Panc1 (cell line): ENCODE measurements around the gene H6PD. TPM values are rescaled to one million over a fixed set of nuclear protein-coding genes. Genes with fewer than 3 reads are reported as not detected.

Experiments used
- ATAC-seq: fragments of 200-7000 bp; cut with Tn5 transposase; 2 replicates; pipeline ENCODE4 v1.9.1; 2020; ENCODE audit warnings: mild to moderate bottlenecking, moderate library complexity
- BruUV-seq: library from RNA; stranded (reverse); fragments of 400-500 nt; replicated peaks from 2 replicates; lab custom pipeline; 2021; lab: Mats Ljungman, UMichigan
- CTCF ChIA-PET: fragments of 300-600 bp; sonication (Branson Sonifier 250); formaldehyde crosslinking; loops from one replicate; lab custom pipeline; 2022; ENCODE audit warnings: antibody characterized with exemption; lab: Charles Lee
- POLR2A ChIA-PET: fragments of 300-600 bp; sonication (Branson Sonifier 250); formaldehyde crosslinking; loops from one replicate; lab custom pipeline; 2022; ENCODE audit warnings: antibody characterized with exemption; lab: Charles Lee
- DNase-seq: peaks from one replicate; pipeline ENCODE4 v3.0.0-alpha.2; 2010; ENCODE audit warnings: low read depth, low spot score
- H3K27ac ChIP-seq: 2 replicates; pipeline ENCODE4 v1.5.1; 2011; ENCODE audit warnings: mild to moderate bottlenecking, low read length, inconsistent platforms
- H3K27me3 ChIP-seq: fragments of 200-500 bp; sonication (Bioruptor generic); 2 replicates; pipeline ENCODE4 v1.6.0; 2014; ENCODE audit warnings: low read length, inconsistent platforms; ENCODE audit not compliant: control insufficient read depth, insufficient read depth
- H3K36me3 ChIP-seq: fragments of 200-500 bp; sonication (Bioruptor generic); 2 replicates; pipeline ENCODE4 v1.5.1; 2014; ENCODE audit warnings: inconsistent platforms, mild to moderate bottlenecking, low read length, moderate library complexity; ENCODE audit not compliant: control insufficient read depth, insufficient read depth
- H3K4me1 ChIP-seq: 2 replicates; pipeline ENCODE4 v1.5.1; 2011; ENCODE audit warnings: inconsistent platforms, mild to moderate bottlenecking, low read length, moderate library complexity; ENCODE audit not compliant: control insufficient read depth, insufficient read depth
- H3K4me3 ChIP-seq, 2 experiments: 2 replicates each; pipeline ENCODE4 v1.5.1; 2011 to 2012; ENCODE audit warnings: low read depth in 2 of 2, low read length in 2 of 2, mild to moderate bottlenecking in 2 of 2, inconsistent platforms in 1 of 2, moderate library complexity in 1 of 2
- H3K9me3 ChIP-seq: fragments of 200-500 bp; sonication (Bioruptor generic); 2 replicates; pipeline ENCODE4 v1.5.1; 2014; ENCODE audit warnings: low read depth, mild to moderate bottlenecking, inconsistent platforms, low read length, moderate library complexity; ENCODE audit not compliant: control insufficient read depth, insufficient read depth
- CTCF ChIP-seq: fragments of 450-650 bp; IDR thresholded peaks from 2 replicates; pipeline ENCODE4 v1.5.1; 2017; ENCODE audit warnings: mild to moderate bottlenecking
- POLR2AphosphoS5 ChIP-seq: IDR thresholded peaks from 2 replicates; pipeline ENCODE4 v1.6.1; 2012; ENCODE audit warnings: mild to moderate bottlenecking, low read depth, low read length, moderate library complexity
- REST ChIP-seq, 2 experiments: IDR thresholded peaks; 2 replicates each; pipeline ENCODE4 v1.6.1; 2011 to 2012; ENCODE audit warnings: low read depth in 2 of 2, control low read depth in 1 of 2, low read length in 1 of 2, mild to moderate bottlenecking in 1 of 2, moderate library complexity in 1 of 2; ENCODE audit not compliant: insufficient read depth in 1 of 2
- SIN3A ChIP-seq: IDR thresholded peaks from 2 replicates; pipeline ENCODE4 v1.6.1; 2012; ENCODE audit warnings: low read depth, mild to moderate bottlenecking, low read length, moderate library complexity, borderline replicate concordance; ENCODE audit not compliant: insufficient read depth
- TCF7L2 ChIP-seq: IDR thresholded peaks from 2 replicates; pipeline ENCODE4 v1.6.1; 2011; ENCODE audit warnings: mild to moderate bottlenecking, low read depth, low read length, inconsistent platforms
- in situ Hi-C: cut with HindIII; loops from 2 replicates; pipeline ENCODE4 v1.10.0; 2016; ENCODE audit warnings: low sequenced_read_pairs, low pct_unique_long_range_greater_than_20kb
- intact Hi-C: fragments of 100-400 bp; cut with micrococcal nuclease; formaldehyde crosslinking; loops from one replicate; pipeline ENCODE4 v1.10.0; 2022; ENCODE audit not compliant: unreplicated experiment
- total RNA-seq: library from RNA; stranded (reverse); gene quantifications from one replicate; pipeline ENCODE4 v1.2.1, GENCODE V29; 2021; ENCODE audit not compliant: unreplicated experiment

H6PD gene
- total RNA-seq, 1 experiment from 2014 or later = 23.5 TPM

- BruUV-seq = no TSS peak
- DNase-seq = no peak
- POLR2A ChIA-PET = interaction anchor here (0.7 kb wide), 1 partner anchor 58 kb away, joined by 3 read pairs; no protein-coding TSS in a partner anchor
- CTCF ChIA-PET = interaction anchor here (0.5 kb wide), 1 partner anchor 46 kb away, joined by 7 read pairs; no protein-coding TSS in a partner anchor
- no peaks in the 10 kb centered on the region for H3K4me1 ChIP-seq
- no peaks in the 10 kb centered on the region for H3K27me3 ChIP-seq
- H3K9me3 ChIP-seq = no peaks in the 10 kb centered on the region
- no peak overlapping the region for H3K27ac ChIP-seq
- TF ChIP-seq POLR2AphosphoS5 = no peak
- TF ChIP-seq SIN3A = no peak
- H3K4me3 ChIP-seq = no peak overlapping the region
- ATAC-seq = no peak
- intact Hi-C loops = no loop called here
- no peaks in the 10 kb centered on the region for H3K36me3 ChIP-seq
- in situ Hi-C loops = no loop called here
Observed at GRCh38 chr1:9187004-9187403, 47.6 kb upstream of the H6PD start.

GRCh38 chr1:9190234-9190633, 44.3 kb upstream of the H6PD start:
- in situ Hi-C loops (no loop called here), intact Hi-C loops (no loop called here)
- no TSS peak for BruUV-seq
- no peaks in the 10 kb centered on the region for H3K4me1 ChIP-seq
- no peak for TF ChIP-seq REST (IDR thresholded peaks at IDR 0.05; ENCODE audit: insufficient read depth in 1 of 2, low read depth in 2 of 2, low read length in 1 of 2)
- TF ChIP-seq SIN3A = no peak
- TF ChIP-seq POLR2AphosphoS5 = no peak
- no peak for TF ChIP-seq CTCF
- TF ChIP-seq TCF7L2 = no peak
- ChIA-PET POLR2A (no interaction called here), CTCF (no interaction called here)
- H3K4me3 ChIP-seq = no peak overlapping the region
- H3K27ac ChIP-seq = no peak overlapping the region
- ATAC-seq (no peak), DNase-seq (no peak)
- H3K9me3 ChIP-seq = no peaks in the 10 kb centered on the region
- no peaks in the 10 kb centered on the region for H3K36me3 ChIP-seq
- no peaks in the 10 kb centered on the region for H3K27me3 ChIP-seq

GRCh38 chr1:9191231-9191630, 43.3 kb upstream of the H6PD start:
- ChIA-PET POLR2A (no interaction called here), CTCF (no interaction called here)
- DNase-seq (no peak), ATAC-seq (no peak)
- intact Hi-C loops = no loop called here
- TF ChIP-seq SIN3A = no peak
- in situ Hi-C loops = no loop called here
- Histone ChIP-seq H3K4me1 (no peaks in the 10 kb centered on the region; the same call in 1 of the 2 replicates), H3K27me3 (no peaks in the 10 kb centered on the region), H3K9me3 (no peaks in the 10 kb centered on the region), H3K36me3 (no peaks in the 10 kb centered on the region), H3K27ac (no peak overlapping the region), H3K4me3 (no peak overlapping the region)
- no TSS peak for BruUV-seq
